Stimulated activated naive B cell treated with anti-CD40 and anti-IgM and Interleukin-4, amounts not matched to agents 10 μg/mL and 1 μg/mL and 100 μg/mL, for 72 hours (primary cell): Measurements from ENCODE around the gene SYT7.
"Not testable (repeated sequence)": the region's sequence is repeated elsewhere in the genome, so short reads cannot be mapped to it uniquely, and the experiment has no call there.

Experiments used
- ATAC-seq, 2 donors: fragments of 150-1000 bp; cut with Tn5 transposase; replicated peaks; 2 replicates each; pipeline ENCODE4 v1.10.0; 2021; ENCODE audit warnings: moderate library complexity in 1 of 2
- DNase-seq: peaks from one replicate; pipeline ENCODE4 v3.0.0; 2021
- H3K27ac Mint-ChIP-seq: one replicate; pipeline ENCODE4 v1.8.0; 2022; ENCODE audit warnings: mild to moderate bottlenecking, mixed read lengths
- H3K27me3 Mint-ChIP-seq, 2 donors: one replicate each; pipeline ENCODE4 v1.8.0; 2022; ENCODE audit warnings: mixed read lengths in 2 of 2
- H3K36me3 Mint-ChIP-seq, 2 donors: one replicate each; pipeline ENCODE4 v1.8.0; 2022; ENCODE audit warnings: mixed read lengths in 2 of 2, mild to moderate bottlenecking in 1 of 2
- H3K4me1 Mint-ChIP-seq, 2 donors: one replicate each; pipeline ENCODE4 v1.8.0; 2022; ENCODE audit warnings: mixed read lengths in 2 of 2, mild to moderate bottlenecking in 1 of 2
- H3K4me3 Mint-ChIP-seq, 2 donors: one replicate each; pipeline ENCODE4 v1.8.0; 2022; ENCODE audit warnings: mild to moderate bottlenecking in 2 of 2, mixed read lengths in 2 of 2, moderate library complexity in 1 of 2
- H3K9me3 Mint-ChIP-seq, 2 donors: one replicate each; pipeline ENCODE4 v1.8.0; 2022; ENCODE audit warnings: mixed read lengths in 2 of 2, mild to moderate bottlenecking in 1 of 2

Gene SYT7

GRCh38 chr11:61616434-61616833 lies 35.6 kb upstream of the SYT7 start:
- Mint-ChIP-seq H3K27ac (no peak overlapping the region), H3K27me3 (peaks cover 33 to 38% of the 10 kb centered on the region in 2 donors), H3K36me3 (no peaks in the 10 kb centered on the region), H3K9me3 (peaks cover 0 to 3% of the 10 kb centered on the region in 2 donors), H3K4me3 (no peak overlapping the region), H3K4me1 (peaks cover 0 to 4% of the 10 kb centered on the region in 2 donors)
- no peak for ATAC-seq
- no peak for DNase-seq

GRCh38 chr11:61614782-61615181 lies 33.9 kb upstream of the SYT7 start:
- H3K4me3 Mint-ChIP-seq, H3K4me1 Mint-ChIP-seq, H3K36me3 Mint-ChIP-seq, H3K9me3 Mint-ChIP-seq, ATAC-seq, H3K27ac Mint-ChIP-seq, DNase-seq: not testable (repeated sequence)
- peaks cover 22 to 35% of the 10 kb centered on the region in 2 donors for H3K27me3 Mint-ChIP-seq

GRCh38 chr11:61613870-61614269 lies 33.0 kb upstream of the SYT7 start:
- peaks cover 0 to 3% of the 10 kb centered on the region in 2 donors for H3K9me3 Mint-ChIP-seq
- DNase-seq (no peak), ATAC-seq (no peak)
- H3K4me3 Mint-ChIP-seq: no peak overlapping the region
- H3K27me3 Mint-ChIP-seq: peaks cover 25 to 39% of the 10 kb centered on the region in 2 donors
- no peak overlapping the region for H3K27ac Mint-ChIP-seq
- H3K36me3 Mint-ChIP-seq: no peaks in the 10 kb centered on the region
- peaks cover 7 to 10% of the 10 kb centered on the region in 2 donors for H3K4me1 Mint-ChIP-seq

GRCh38 chr11:61613051-61613450 lies 32.2 kb upstream of the SYT7 start:
- Mint-ChIP-seq H3K9me3 (peaks cover 0 to 3% of the 10 kb centered on the region in 2 donors), H3K4me1 (peaks cover 7 to 10% of the 10 kb centered on the region in 2 donors), H3K27ac (no peak overlapping the region), H3K36me3 (no peaks in the 10 kb centered on the region), H3K27me3 (peaks cover 25 to 36% of the 10 kb centered on the region in 2 donors), H3K4me3 (no peak overlapping the region)
- DNase-seq: no peak
- no peak for ATAC-seq

GRCh38 chr11:61611309-61611708 lies 30.4 kb upstream of the SYT7 start:
- Mint-ChIP-seq H3K27ac (no peak overlapping the region), H3K4me1 (peaks cover 6 to 7% of the 10 kb centered on the region in 2 donors), H3K36me3 (no peaks in the 10 kb centered on the region), H3K4me3 (no peak overlapping the region), H3K27me3 (peaks cover 37 to 42% of the 10 kb centered on the region in 2 donors), H3K9me3 (peaks cover 0 to 3% of the 10 kb centered on the region in 2 donors)
- ATAC-seq: peak in 1 of 2 donors; percentile 19
- no peak for DNase-seq

GRCh38 chr11:61610905-61611304 lies 30.0 kb upstream of the SYT7 start:
- Mint-ChIP-seq H3K4me1 (peaks cover 6 to 7% of the 10 kb centered on the region in 2 donors), H3K9me3 (peaks cover 0 to 3% of the 10 kb centered on the region in 2 donors), H3K4me3 (no peak overlapping the region), H3K27me3 (peaks cover 41 to 46% of the 10 kb centered on the region in 2 donors), H3K36me3 (no peaks in the 10 kb centered on the region), H3K27ac (no peak overlapping the region)
- DNase-seq: no peak
- no peak for ATAC-seq

- Mint-ChIP-seq H3K4me1 (peaks cover 6 to 7% of the 10 kb centered on the region in 2 donors), H3K36me3 (no peaks in the 10 kb centered on the region), H3K4me3 (no peak overlapping the region), H3K27me3 (peaks cover 50 to 51% of the 10 kb centered on the region in 2 donors), H3K9me3 (peaks cover 0 to 3% of the 10 kb centered on the region in 2 donors), H3K27ac (no peak overlapping the region)
- no peak for DNase-seq
- ATAC-seq: peak; percentile 52 to 65
Observed at GRCh38 chr11:61609980-61610366, 29.1 kb upstream of the SYT7 start.

GRCh38 chr11:61609000-61609979 lies 28.4 kb upstream of the SYT7 start:
- H3K4me1 Mint-ChIP-seq: peaks cover 6 to 7% of the 10 kb centered on the region in 2 donors
- H3K4me3 Mint-ChIP-seq: no peak overlapping the region
- no peaks in the 10 kb centered on the region for H3K36me3 Mint-ChIP-seq
- H3K9me3 Mint-ChIP-seq: peaks cover 0 to 3% of the 10 kb centered on the region in 2 donors
- H3K27ac Mint-ChIP-seq: no peak overlapping the region
- ATAC-seq: no peak
- H3K27me3 Mint-ChIP-seq: peaks cover 50 to 52% of the 10 kb centered on the region in 2 donors
- DNase-seq: no peak

- peaks cover 50 to 52% of the 10 kb centered on the region in 2 donors for H3K27me3 Mint-ChIP-seq
- H3K27ac Mint-ChIP-seq: no peak overlapping the region
- ATAC-seq (no peak), DNase-seq (no peak)
- H3K36me3 Mint-ChIP-seq: no peaks in the 10 kb centered on the region
- peaks cover 6 to 7% of the 10 kb centered on the region in 2 donors for H3K4me1 Mint-ChIP-seq
- peaks cover 0 to 3% of the 10 kb centered on the region in 2 donors for H3K9me3 Mint-ChIP-seq
- H3K4me3 Mint-ChIP-seq: no peak overlapping the region
Observed at GRCh38 chr11:61607920-61608599, 27.2 kb upstream of the SYT7 start.

- Mint-ChIP-seq H3K27me3 (peaks cover 50 to 57% of the 10 kb centered on the region in 2 donors), H3K27ac (no peak overlapping the region), H3K4me3 (no peak overlapping the region)
Observed at GRCh38 chr11:61607426-61607825, 26.6 kb upstream of the SYT7 start.

GRCh38 chr11:61603667-61604066 lies 22.8 kb upstream of the SYT7 start:
- H3K9me3 Mint-ChIP-seq: no peaks in the 10 kb centered on the region
- no peaks in the 10 kb centered on the region for H3K4me1 Mint-ChIP-seq
- no peak overlapping the region for H3K27ac Mint-ChIP-seq
- DNase-seq (no peak), ATAC-seq (no peak)
- peaks cover 41 to 59% of the 10 kb centered on the region in 2 donors for H3K27me3 Mint-ChIP-seq
- no peaks in the 10 kb centered on the region for H3K36me3 Mint-ChIP-seq
- no peak overlapping the region for H3K4me3 Mint-ChIP-seq

More at GRCh38 chr11:61607426-61607825, 26.6 kb upstream of the SYT7 start:
- DNase-seq: no peak
- Mint-ChIP-seq H3K4me1 (peaks cover 6 to 7% of the 10 kb centered on the region in 2 donors), H3K36me3 (no peaks in the 10 kb centered on the region), H3K9me3 (peaks cover 0 to 3% of the 10 kb centered on the region in 2 donors)
- no peak for ATAC-seq

- Mint-ChIP-seq H3K4me3 (no peak overlapping the region), H3K36me3 (no peaks in the 10 kb centered on the region), H3K9me3 (no peaks in the 10 kb centered on the region), H3K4me1 (no peaks in the 10 kb centered on the region), H3K27me3 (peaks cover 47 to 58% of the 10 kb centered on the region in 2 donors), H3K27ac (no peak overlapping the region)
- no peak for DNase-seq
- ATAC-seq: no peak
Observed at GRCh38 chr11:61602775-61603569, 22.1 kb upstream of the SYT7 start.

GRCh38 chr11:61601512-61601911 lies 20.6 kb upstream of the SYT7 start:
- ATAC-seq (no peak), DNase-seq (no peak)
- Mint-ChIP-seq H3K27ac (no peak overlapping the region), H3K36me3 (no peaks in the 10 kb centered on the region), H3K9me3 (no peaks in the 10 kb centered on the region), H3K4me3 (no peak overlapping the region), H3K4me1 (no peaks in the 10 kb centered on the region), H3K27me3 (peaks cover 45 to 53% of the 10 kb centered on the region in 2 donors)
